Liver (tissue), 9 donors: Measurements from ENCODE around the gene POM121C. TPM values are rescaled to one million over a fixed set of nuclear protein-coding genes. Genes with fewer than 3 reads are reported as not detected.
"Not testable (repeated sequence)": the region's sequence is repeated elsewhere in the genome, so short reads cannot be mapped to it uniquely, and the experiment has no call there.

Experiments
- DNase-seq: peaks from one replicate; pipeline ENCODE4 v3.0.0-alpha.2; 2017; ENCODE audit warnings: low spot score
- H3K27ac ChIP-seq, 2 donors: one replicate each; pipeline ENCODE4 v1.7.0; 2013; ENCODE audit warnings: inconsistent platforms in 2 of 2, low read length in 2 of 2, control low read depth in 1 of 2, low read depth in 1 of 2, mild to moderate bottlenecking in 1 of 2
- H3K27me3 ChIP-seq, 4 donors: one replicate each; pipeline versions ENCODE4 v1.6.1 to v1.7.0; 2013; ENCODE audit warnings: low read length in 3 of 4, inconsistent platforms in 1 of 4, mild to moderate bottlenecking in 1 of 4, moderate library complexity in 1 of 4; ENCODE audit not compliant: control insufficient read depth in 4 of 4, insufficient read depth in 4 of 4
- H3K36me3 ChIP-seq, 4 donors: one replicate each; pipeline versions ENCODE4 v1.6.1 to v1.7.0; 2013; ENCODE audit warnings: low read length in 3 of 4, mild to moderate bottlenecking in 3 of 4, low read depth in 1 of 4, moderate library complexity in 1 of 4; ENCODE audit not compliant: control insufficient read depth in 4 of 4, insufficient read depth in 3 of 4
- H3K4me1 ChIP-seq, 4 donors: one replicate each; pipeline versions ENCODE4 v1.6.1 to v1.7.0; 2013; ENCODE audit warnings: low read length in 3 of 4, mild to moderate bottlenecking in 3 of 4, moderate library complexity in 1 of 4; ENCODE audit not compliant: control insufficient read depth in 4 of 4, insufficient read depth in 4 of 4
- H3K4me3 ChIP-seq, 3 donors: one replicate each; pipeline versions ENCODE4 v1.6.1 to v1.7.0; 2013; ENCODE audit warnings: low read length in 3 of 3, control low read depth in 1 of 3, low read depth in 1 of 3, mild to moderate bottlenecking in 1 of 3
- H3K9ac ChIP-seq, 2 donors: one replicate each; pipeline ENCODE4 v1.7.0; 2013; ENCODE audit warnings: low read length in 2 of 2, mild to moderate bottlenecking in 2 of 2, moderate library complexity in 2 of 2, control low read depth in 1 of 2, low read depth in 1 of 2
- H3K9me3 ChIP-seq, 4 donors: one replicate each; pipeline versions ENCODE4 v1.6.1 to v1.7.0; 2013; ENCODE audit warnings: low read length in 3 of 4; ENCODE audit not compliant: control insufficient read depth in 4 of 4
- HNF4A ChIP-seq, 2 donors: conservative IDR thresholded peaks; 2 replicates each; pipeline ENCODE4 v1.6.1; 2016; ENCODE audit warnings: antibody characterized with exemption in 2 of 2, mild to moderate bottlenecking in 2 of 2
- RXRA ChIP-seq, 2 donors: IDR thresholded peaks; 2 replicates each; pipeline ENCODE4 v1.6.1; 2017 to 2018; ENCODE audit warnings: antibody characterized with exemption in 2 of 2, mild to moderate bottlenecking in 1 of 2
- WGBS: extraction: QIAGEN DNeasy Blood & Tissue Kit; methylation state at CpG from one replicate; pipeline ENCODE4 v1.1.7; 2013; 5-methylcytosine and 5-hydroxymethylcytosine counted together
- polyA plus RNA-seq, 2 donors: library from polyadenylated mRNA; stranded (reverse) in 1 of 2; unstranded in 1 of 2; fragments of 200-250 nt in 1 of 2; fragments of >200 nt in 1 of 2; fragmentation: Nextera tagmentation in 1 of 2; extraction: Ambion mirVana in 1 of 2; gene quantifications; one replicate each; pipeline versions ENCODE4 v1.2.1 to v1.2.3, GENCODE V29; 2013 to 2015
- total RNA-seq, 2 donors: library from RNA; depleted of rRNA; stranded (reverse); fragments of >200 nt; gene quantifications; one replicate each; pipeline ENCODE4 v1.2.3, GENCODE V29; 2014
- donor health status: healthy.
- donor health status: healthy.
- donor health status: healthy.
- donor health status: healthy.
- donor health status: healthy.

POM121C gene
- total and polyA plus RNA-seq, 4 donors, result 6.4 to 15.6 (median 9.6) TPM

DNA sequence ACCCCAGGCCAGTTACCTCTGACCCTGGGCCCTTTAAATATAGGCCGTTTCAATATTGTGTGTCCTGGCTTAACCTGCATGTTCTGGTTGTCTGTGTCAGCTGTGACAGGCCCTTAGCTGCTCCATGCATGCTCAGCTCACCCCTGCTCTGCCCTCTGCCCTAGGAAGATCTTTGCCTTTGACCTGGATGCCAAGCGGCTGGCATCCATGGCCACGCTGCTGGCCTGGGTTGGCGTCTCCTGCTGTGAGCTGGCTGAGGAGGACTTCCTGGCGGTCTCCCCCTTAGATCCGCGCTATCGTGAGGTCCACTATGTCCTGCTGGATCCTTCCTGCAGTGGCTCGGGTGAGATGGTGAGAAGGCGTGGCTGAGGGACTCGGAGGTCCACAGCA lies 70.7 kb downstream of the POM121C start:
- not testable (repeated sequence) for H3K4me1 ChIP-seq, H3K9ac ChIP-seq, H3K4me3 ChIP-seq, DNase-seq, H3K27me3 ChIP-seq, H3K36me3 ChIP-seq, H3K9me3 ChIP-seq, H3K27ac ChIP-seq
- WGBS, result 38% methylated on average over 11 of the region's 11 CpGs
- TF ChIP-seq RXRA (IDR thresholded peaks at IDR 0.05) (peak; percentile 16 to 68), HNF4A (conservative IDR thresholded peaks at IDR 0.05) (peak in 1 of 2 donors; percentile 46)

DNA sequence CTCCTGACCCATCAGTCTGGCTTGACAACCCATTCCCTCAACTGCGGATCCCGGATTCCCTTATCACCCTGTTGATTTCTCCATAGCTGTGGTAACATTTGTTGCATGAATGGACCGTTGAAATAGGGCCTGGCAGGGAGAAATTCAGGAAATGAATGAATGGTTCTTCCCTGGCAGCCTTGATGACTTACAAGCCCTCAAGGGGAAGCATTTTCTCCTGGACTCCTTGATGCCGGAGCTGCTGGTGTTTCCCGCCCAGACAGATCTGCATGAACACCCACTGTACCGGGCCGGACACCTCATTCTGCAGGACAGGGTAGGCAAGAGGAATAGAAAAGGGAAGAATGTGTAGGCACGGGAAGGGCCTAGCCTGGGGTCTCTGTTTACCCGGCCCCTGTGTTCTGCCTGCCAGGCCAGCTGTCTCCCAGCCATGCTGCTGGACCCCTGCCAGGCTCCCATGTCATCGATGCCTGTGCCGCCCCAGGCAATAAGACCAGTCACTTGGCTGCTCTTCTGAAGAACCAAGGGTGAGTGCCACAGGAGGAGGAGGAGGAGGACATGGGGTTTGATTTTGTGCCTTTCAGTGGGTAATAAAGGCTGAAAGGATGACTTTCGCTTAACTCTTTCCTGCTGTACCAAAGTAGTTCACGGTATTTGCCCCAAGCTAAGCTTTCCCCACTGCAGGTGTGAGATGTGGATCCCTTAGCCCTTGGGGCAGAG lies 71.2 kb downstream of the POM121C start:
- not testable (repeated sequence) for H3K9ac ChIP-seq, H3K27ac ChIP-seq, H3K4me1 ChIP-seq, H3K27me3 ChIP-seq, H3K9me3 ChIP-seq, H3K36me3 ChIP-seq, H3K4me3 ChIP-seq, DNase-seq
- 75% methylated on average over 12 of the region's 13 CpGs for WGBS

DNA sequence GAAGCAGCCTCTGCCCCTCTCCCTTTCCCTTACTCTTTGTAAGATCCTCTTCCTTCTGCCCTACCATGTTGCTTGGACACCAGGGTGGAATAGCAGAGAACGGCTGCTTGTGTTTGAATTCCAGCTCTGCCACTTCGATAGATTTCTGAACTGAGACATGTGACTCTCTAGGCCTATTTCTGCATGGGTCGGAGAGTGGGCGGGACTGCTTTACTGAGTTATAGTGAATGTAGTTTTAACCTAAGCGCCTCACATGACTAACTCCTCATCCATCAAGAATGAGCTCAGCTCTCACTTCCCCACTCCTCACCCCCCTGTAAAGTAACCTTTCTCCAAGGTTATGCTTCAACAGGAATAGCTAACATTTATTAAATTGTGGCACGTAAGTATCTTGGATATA lies 71.9 kb downstream of the POM121C start:
- WGBS, result 91% methylated on average over 5 of the region's 6 CpGs
- H3K27me3 ChIP-seq, H3K36me3 ChIP-seq, H3K4me1 ChIP-seq, H3K4me3 ChIP-seq, H3K27ac ChIP-seq, H3K9me3 ChIP-seq, DNase-seq, H3K9ac ChIP-seq: not testable (repeated sequence)

DNA sequence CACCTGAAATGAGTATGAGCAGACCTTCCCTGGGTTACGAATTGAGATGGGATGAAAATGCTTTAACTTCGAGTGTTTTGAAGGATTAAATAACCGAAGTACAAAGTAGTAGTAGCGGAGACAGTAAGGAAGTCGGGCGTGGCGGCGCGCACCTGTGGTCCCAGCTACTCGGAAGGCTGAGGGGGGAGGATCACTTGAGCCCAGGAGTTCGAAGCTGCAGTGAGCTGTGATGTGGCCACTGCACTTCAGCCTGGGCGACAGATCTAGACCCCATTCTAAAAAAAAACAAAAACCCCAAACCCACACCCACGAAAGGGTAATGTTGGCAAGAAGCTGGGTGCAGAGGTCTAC lies 75.3 kb downstream of the POM121C start:
- not testable (repeated sequence) for DNase-seq, H3K9ac ChIP-seq, H3K4me1 ChIP-seq, H3K27me3 ChIP-seq, H3K9me3 ChIP-seq, H3K4me3 ChIP-seq, H3K27ac ChIP-seq, H3K36me3 ChIP-seq
- no CpG with 5 or more reads among the region's 13 CpGs for WGBS

DNA sequence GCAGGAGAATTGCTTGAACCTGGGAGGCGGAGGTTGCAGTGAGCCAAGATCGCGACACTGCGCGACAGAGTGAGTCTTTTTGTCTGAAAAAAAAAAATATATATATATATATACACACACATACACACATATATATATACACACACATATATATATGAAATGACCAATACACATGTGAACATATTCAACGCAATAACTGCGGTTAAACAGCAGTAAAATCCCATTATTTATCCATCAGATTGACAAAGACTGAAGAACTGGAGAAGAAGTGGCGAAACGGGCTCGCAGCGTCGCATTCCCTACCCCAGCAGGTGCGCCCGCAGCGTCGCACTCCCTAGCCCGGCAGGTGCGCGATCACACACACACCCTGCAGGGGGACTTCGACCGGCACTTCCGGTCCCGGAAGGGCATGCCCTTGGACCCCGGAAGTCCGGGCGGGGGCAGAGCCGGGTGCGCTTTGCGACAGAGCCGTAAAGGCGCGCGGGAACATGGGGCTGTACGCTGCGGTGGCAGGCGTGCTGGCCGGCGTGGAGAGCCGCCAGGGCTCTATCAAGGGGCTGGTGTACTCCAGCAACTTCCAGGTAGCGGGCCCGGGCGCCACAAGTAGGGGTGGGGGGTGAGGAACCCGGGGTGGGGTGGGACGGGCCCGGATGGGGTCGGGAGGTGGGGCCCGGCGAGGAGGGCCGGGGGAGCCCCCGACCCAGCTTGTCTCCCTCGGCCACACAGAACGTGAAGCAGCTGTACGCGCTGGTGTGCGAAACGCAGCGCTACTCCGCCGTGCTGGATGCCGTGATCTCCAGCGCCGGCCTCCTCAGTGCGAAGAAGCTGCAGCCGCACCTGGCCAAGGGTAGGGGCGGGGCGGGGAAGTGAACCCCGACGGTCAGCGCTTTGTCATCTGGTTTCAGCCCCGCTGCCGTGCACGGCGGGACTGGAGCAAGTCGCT lies 75.9 kb downstream of the POM121C start:
- not testable (repeated sequence) for H3K27me3 ChIP-seq, H3K4me1 ChIP-seq, H3K4me3 ChIP-seq, H3K36me3 ChIP-seq, H3K9me3 ChIP-seq, DNase-seq, H3K27ac ChIP-seq, H3K9ac ChIP-seq
- 19% methylated on average over 15 of the region's 74 CpGs for WGBS

DNA sequence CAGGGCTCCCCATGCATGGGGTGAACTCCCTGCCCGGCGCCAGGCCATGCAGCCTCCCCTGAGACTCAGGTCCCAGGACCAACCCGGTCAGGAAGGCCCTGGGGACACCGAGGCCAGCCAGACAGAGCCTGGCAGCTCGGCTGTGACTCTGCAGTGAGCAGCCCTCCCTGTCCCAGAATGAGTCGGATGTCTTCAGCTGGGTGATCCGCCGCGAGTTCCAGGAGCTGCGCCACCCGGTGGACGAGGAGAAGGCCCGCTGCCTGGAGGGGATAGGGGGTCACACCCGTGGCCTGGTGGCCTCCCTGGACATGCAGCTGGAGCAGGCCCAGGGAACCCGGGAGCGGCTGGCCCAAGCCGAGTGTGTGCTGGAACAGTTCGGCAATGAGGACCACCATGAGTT lies 81.4 kb downstream of the POM121C start:
- H3K4me3 ChIP-seq, H3K9ac ChIP-seq: not testable (repeated sequence)
- WGBS, result 85% methylated on average over 4 of the region's 18 CpGs

DNA sequence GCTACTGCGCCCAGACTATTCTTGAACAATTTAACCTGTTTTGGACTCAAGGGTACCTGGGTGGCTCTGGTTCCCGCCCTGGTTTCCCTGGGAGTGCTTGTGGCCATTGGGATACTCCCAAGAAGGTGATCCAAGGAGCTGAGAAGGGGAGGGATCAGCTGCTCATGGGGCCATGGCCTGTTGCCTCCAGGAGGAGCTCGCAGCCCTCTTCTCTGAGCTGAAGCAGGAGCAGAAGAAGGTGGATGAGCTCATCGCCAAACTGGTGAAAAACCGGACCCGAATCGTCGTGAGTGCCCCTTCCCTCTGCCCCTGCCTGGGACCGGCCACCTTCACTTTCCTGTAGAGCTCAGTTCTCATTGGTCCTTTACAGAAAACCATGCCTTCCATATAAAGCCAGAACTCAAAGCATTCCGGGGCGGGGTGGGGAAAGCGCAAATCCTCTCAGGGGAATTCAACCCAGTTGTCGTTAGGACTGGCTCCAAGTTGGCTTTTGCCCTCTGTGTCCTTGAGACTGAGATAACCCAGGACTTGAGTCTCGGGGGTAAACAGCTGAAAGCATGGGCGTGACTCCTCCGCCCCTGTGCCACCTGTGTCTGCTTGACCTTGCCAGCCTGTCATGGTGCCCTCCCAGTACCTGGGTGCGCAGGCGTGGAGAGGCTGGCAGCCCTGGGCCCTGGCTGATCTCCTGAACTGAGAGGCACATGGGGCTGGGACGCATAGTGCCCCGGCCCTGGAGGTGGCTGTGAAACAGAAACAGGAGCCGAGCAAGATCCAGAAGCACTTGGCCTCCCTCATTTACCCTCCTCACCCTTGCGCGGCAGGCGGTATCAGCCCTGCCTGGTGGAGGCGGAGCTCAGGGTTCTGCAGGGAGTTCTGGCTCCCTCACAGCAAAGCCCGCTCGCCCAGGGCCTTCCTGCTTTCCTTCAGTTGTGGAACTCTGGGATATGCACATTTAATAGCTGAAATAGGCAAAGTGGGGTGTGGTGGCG lies 82.3 kb downstream of the POM121C start:
- H3K4me3 ChIP-seq, H3K27ac ChIP-seq, H3K9ac ChIP-seq, H3K4me1 ChIP-seq, H3K27me3 ChIP-seq, H3K9me3 ChIP-seq, DNase-seq, H3K36me3 ChIP-seq: not testable (repeated sequence)
- no CpG with 5 or more reads among the region's 28 CpGs for WGBS

More for the DNA sequence above, 81.4 kb downstream of the POM121C start:
- not testable (repeated sequence) for H3K36me3 ChIP-seq, H3K4me1 ChIP-seq, H3K27ac ChIP-seq, H3K9me3 ChIP-seq, H3K27me3 ChIP-seq, DNase-seq
